K562 (cell line): ENCODE data around the gene PRRC2A. TPM values are rescaled to one million over a fixed set of nuclear protein-coding genes. Genes with fewer than 3 reads are reported as not detected.
A peak's percentile ranks its signal among the peaks of the same experiment; 100 is the strongest.

ENCODE experiments used
- DACH1 ChIP-seq: fragments of 450-650 bp; IDR thresholded peaks from 2 replicates; pipeline ENCODE4 v1.6.1; 2018; ENCODE audit not compliant: partially characterized antibody
- FOXA1 ChIP-seq: fragments of 450-650 bp; IDR thresholded peaks from 2 replicates; pipeline ENCODE4 v1.6.1; 2016; ENCODE audit warnings: mild to moderate bottlenecking, borderline replicate concordance
- KLF6 ChIP-seq: fragments of 250-450 bp; sonication (Bioruptor Pico); IDR thresholded peaks from 2 replicates; pipeline ENCODE4 v1.4.0; 2020; ENCODE audit warnings: mild to moderate bottlenecking, moderate library complexity, borderline replicate concordance
- NCOA4 ChIP-seq: fragments of 450-650 bp; IDR thresholded peaks from 2 replicates; pipeline ENCODE4 v1.6.1; 2018; ENCODE audit warnings: mild to moderate bottlenecking; ENCODE audit not compliant: partially characterized antibody
- OTX1 ChIP-seq: fragments of 450-650 bp; formaldehyde crosslinking; IDR thresholded peaks from 2 replicates; pipeline ENCODE4 v1.4.0; 2022; ENCODE audit warnings: mild to moderate bottlenecking
- PCBP1 ChIP-seq: fragments of 200-400 bp; formaldehyde crosslinking; IDR thresholded peaks from 2 replicates; pipeline ENCODE4 v1.6.1; 2018; ENCODE audit warnings: mild to moderate bottlenecking, low read depth, low read length; ENCODE audit not compliant: poor library complexity, severe bottlenecking
- PML ChIP-seq: IDR thresholded peaks from 2 replicates; pipeline ENCODE4 v1.6.1; 2012; ENCODE audit warnings: low read length, inconsistent platforms
- RBM17 ChIP-seq: fragments of 200-400 bp; formaldehyde crosslinking; IDR thresholded peaks from 2 replicates; pipeline ENCODE4 v1.6.1; 2017; ENCODE audit warnings: low read depth, mild to moderate bottlenecking, low read length, borderline replicate concordance
- TGIF2 ChIP-seq: sonication (generic); formaldehyde crosslinking; IDR thresholded peaks from 2 replicates; pipeline ENCODE4 v1.8.1; 2022; ENCODE audit warnings: mild to moderate bottlenecking, missing genetic modification reagents, moderate library complexity
- ZNF316 ChIP-seq: fragments of 450-650 bp; IDR thresholded peaks from 2 replicates; pipeline ENCODE4 v1.6.1; 2016
- ZNF79 ChIP-seq: fragments of 250-450 bp; sonication (Bioruptor Pico); IDR thresholded peaks from 2 replicates; pipeline ENCODE4 v1.4.0; 2020; ENCODE audit warnings: low read depth, mild to moderate bottlenecking, moderate library complexity
- polyA plus RNA-seq, 8 experiments: library from polyadenylated mRNA; depleted of rRNA in 4 of 8; stranded (reverse) in 5 of 8; unstranded in 3 of 8; fragments of >200 nt; fragmentation: Nextera tagmentation in 2 of 8; fragmentation: Illumina TruSeq in 1 of 8; extraction: Ambion mirVana in 2 of 8; extraction: Trizol in 1 of 8; gene quantifications; 2 replicates each; pipeline versions ENCODE4 v1.2.1 to v1.2.3, GENCODE V29; 2011 to 2014; ENCODE audit warnings: inconsistent platforms in 1 of 8, missing spikeins in 1 of 8
- total RNA-seq, 7 experiments: library from RNA; depleted of rRNA in 6 of 7; stranded (reverse); fragments of >200 nt in 6 of 7; fragmentation: Illumina TruSeq in 2 of 7; extraction: Trizol in 2 of 7; gene quantifications; 2 replicates each; pipeline versions ENCODE4 v1.2.1 to v1.2.3, GENCODE V29; 2011 to 2021; ENCODE audit warnings: low replicate concordance in 1 of 7
- TF ChIP-seq, protein P1 (sequence below): fragments of 250-450 bp; sonication (Bioruptor Pico); IDR thresholded peaks from 2 replicates; pipeline ENCODE4 v1.5.0; 2021; ENCODE audit warnings: mild to moderate bottlenecking, moderate library complexity
- TF ChIP-seq, protein P2 (sequence below): sonication (generic); formaldehyde crosslinking; IDR thresholded peaks from 2 replicates; pipeline ENCODE4 v1.8.0; 2023; ENCODE audit warnings: missing genetic modification reagents, mild to moderate bottlenecking, borderline replicate concordance
- TF ChIP-seq, protein P3 (sequence below): fragments of 250-450 bp; sonication (Bioruptor Pico); IDR thresholded peaks from 2 replicates; pipeline ENCODE4 v1.8.0; 2021; ENCODE audit warnings: borderline replicate concordance, mild to moderate bottlenecking, moderate library complexity; ENCODE audit not compliant: poor library complexity, severe bottlenecking
- TF ChIP-seq, protein P4 (sequence below): fragments of 250-450 bp; sonication (Bioruptor Pico); IDR thresholded peaks from 2 replicates; pipeline ENCODE4 v1.9.0; 2021; ENCODE audit warnings: mild to moderate bottlenecking
- TF ChIP-seq, protein P5 (sequence below): fragments of 450-650 bp; IDR thresholded peaks from 2 replicates; pipeline ENCODE4 v1.6.1; 2014; ENCODE audit warnings: low read depth, mild to moderate bottlenecking, moderate library complexity, borderline replicate concordance

Gene PRRC2A
- total and polyA plus RNA-seq, 9 of the 15 experiments (the other 6 are each of a cell fraction or from before 2014, with no cell fraction given) = 1.0 to 332 (median 63.0) TPM

DNA sequence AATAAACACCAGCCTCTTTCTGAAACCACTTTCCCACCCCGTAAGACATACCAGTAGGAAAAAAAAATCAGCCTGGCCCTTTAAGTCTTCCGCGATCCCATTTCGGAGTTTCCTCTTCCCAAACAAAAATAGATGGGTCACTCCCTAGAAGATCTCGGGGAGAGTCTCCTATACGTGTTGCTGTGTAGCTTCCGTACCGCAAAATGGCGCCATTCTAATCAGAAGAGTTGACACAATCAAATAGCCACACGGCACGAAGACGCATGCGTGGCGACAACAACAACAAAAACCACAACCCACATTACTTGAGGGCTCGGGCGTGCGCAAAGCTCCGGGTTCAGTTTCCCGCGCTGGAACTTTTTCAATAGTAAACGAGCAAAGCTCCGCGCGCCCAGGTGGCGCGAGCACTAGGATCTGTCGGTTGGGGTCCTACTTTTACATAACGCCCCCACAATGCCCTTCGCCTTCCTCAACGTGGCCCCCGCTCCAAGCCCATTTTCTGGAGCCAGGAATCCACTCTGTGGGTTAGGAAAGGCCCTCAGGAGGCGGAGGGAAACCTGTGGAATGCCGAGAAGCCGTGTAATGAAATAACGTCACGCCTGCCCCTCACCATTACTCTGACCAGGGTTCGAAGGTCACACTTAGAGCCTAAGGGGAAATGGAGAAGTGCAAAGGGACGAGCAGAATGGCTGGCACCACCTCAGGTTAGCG lies 44.4 kb downstream of the PRRC2A start, which contains the start of gene GPANK1 (continued):
- TF ChIP-seq, protein P1, sequence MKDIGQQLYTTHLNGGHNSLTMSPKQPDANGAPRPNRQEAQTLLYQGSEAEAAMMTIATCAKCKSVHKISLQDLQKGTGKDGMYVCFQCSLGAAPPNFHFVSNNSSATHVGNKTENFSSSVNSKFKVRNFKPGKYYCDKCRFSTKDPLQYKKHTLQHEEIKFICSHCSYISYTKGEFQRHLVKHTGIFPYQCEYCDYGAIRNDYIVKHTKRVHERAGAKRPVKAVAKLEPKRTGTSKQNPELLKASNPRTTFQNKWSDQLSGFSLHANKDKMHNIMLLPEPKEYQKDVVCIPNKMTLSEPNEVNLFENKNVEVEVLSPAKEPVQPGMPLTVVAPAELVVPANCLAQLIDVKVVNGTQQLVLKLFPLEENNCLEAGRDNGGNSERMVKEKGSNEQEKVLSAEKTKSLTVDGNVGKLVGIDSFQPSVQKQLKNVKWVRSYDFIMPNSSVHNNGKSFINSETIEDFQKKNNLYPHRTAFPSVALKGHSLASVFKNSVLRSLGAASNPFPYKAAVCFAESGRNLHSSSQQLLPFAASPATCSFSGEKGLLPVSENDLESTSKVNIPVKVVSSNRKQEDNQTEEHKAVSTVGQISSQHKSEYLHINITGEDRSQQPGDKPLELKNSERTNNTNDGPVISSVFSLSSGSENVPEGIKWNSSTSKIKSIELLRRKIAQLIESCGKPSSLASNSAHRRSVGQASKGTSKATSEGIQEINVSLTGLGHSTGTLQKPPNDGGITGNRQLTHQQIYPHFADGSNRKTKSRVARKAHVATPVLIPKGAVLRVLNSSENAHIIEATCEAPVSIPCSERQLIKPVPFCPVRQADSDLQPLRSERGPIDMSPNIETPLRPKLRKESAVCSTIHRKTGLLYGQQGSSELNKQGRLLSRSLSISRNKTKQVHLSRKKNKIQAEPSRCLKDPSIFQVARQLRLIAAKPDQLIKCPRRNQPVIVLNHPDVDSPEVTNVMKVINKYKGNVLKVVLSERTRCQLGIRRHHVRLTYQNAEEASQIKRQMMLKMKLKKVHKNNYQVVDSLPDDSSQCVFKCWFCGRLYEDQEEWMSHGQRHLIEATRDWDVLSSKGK = no peak
- TF ChIP-seq KLF6 (CRISPR knock-in tag) (peak; percentile 59), RBM17 (no peak), TGIF2 (CRISPR knock-in tag) (no peak; the same call in 1 of the 2 replicates), DACH1 (no peak), PCBP1 (no peak), ZNF316 (peak; percentile 48), NCOA4 (no peak), FOXA1 (no peak), ZNF79 (CRISPR knock-in tag) (no peak), OTX1 (CRISPR knock-in tag) (peak; percentile 83; the same call in 1 of the 2 replicates), PML (peak; percentile 70)
- TF ChIP-seq, protein P2, sequence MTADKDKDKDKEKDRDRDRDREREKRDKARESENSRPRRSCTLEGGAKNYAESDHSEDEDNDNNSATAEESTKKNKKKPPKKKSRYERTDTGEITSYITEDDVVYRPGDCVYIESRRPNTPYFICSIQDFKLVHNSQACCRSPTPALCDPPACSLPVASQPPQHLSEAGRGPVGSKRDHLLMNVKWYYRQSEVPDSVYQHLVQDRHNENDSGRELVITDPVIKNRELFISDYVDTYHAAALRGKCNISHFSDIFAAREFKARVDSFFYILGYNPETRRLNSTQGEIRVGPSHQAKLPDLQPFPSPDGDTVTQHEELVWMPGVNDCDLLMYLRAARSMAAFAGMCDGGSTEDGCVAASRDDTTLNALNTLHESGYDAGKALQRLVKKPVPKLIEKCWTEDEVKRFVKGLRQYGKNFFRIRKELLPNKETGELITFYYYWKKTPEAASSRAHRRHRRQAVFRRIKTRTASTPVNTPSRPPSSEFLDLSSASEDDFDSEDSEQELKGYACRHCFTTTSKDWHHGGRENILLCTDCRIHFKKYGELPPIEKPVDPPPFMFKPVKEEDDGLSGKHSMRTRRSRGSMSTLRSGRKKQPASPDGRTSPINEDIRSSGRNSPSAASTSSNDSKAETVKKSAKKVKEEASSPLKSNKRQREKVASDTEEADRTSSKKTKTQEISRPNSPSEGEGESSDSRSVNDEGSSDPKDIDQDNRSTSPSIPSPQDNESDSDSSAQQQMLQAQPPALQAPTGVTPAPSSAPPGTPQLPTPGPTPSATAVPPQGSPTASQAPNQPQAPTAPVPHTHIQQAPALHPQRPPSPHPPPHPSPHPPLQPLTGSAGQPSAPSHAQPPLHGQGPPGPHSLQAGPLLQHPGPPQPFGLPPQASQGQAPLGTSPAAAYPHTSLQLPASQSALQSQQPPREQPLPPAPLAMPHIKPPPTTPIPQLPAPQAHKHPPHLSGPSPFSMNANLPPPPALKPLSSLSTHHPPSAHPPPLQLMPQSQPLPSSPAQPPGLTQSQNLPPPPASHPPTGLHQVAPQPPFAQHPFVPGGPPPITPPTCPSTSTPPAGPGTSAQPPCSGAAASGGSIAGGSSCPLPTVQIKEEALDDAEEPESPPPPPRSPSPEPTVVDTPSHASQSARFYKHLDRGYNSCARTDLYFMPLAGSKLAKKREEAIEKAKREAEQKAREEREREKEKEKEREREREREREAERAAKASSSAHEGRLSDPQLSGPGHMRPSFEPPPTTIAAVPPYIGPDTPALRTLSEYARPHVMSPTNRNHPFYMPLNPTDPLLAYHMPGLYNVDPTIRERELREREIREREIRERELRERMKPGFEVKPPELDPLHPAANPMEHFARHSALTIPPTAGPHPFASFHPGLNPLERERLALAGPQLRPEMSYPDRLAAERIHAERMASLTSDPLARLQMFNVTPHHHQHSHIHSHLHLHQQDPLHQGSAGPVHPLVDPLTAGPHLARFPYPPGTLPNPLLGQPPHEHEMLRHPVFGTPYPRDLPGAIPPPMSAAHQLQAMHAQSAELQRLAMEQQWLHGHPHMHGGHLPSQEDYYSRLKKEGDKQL (CRISPR knock-in tag) = no peak
- TF ChIP-seq, protein P3, sequence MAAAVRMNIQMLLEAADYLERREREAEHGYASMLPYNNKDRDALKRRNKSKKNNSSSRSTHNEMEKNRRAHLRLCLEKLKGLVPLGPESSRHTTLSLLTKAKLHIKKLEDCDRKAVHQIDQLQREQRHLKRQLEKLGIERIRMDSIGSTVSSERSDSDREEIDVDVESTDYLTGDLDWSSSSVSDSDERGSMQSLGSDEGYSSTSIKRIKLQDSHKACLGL (CRISPR knock-in tag) = peak; percentile 32
- TF ChIP-seq, protein P4, sequence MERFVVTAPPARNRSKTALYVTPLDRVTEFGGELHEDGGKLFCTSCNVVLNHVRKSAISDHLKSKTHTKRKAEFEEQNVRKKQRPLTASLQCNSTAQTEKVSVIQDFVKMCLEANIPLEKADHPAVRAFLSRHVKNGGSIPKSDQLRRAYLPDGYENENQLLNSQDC (CRISPR knock-in tag) = peak; percentile 36; the same call in 1 of the 2 replicates
- TF ChIP-seq, protein P5, sequence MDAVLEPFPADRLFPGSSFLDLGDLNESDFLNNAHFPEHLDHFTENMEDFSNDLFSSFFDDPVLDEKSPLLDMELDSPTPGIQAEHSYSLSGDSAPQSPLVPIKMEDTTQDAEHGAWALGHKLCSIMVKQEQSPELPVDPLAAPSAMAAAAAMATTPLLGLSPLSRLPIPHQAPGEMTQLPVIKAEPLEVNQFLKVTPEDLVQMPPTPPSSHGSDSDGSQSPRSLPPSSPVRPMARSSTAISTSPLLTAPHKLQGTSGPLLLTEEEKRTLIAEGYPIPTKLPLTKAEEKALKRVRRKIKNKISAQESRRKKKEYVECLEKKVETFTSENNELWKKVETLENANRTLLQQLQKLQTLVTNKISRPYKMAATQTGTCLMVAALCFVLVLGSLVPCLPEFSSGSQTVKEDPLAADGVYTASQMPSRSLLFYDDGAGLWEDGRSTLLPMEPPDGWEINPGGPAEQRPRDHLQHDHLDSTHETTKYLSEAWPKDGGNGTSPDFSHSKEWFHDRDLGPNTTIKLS = peak; percentile 90
